Central memory CD8-positive, alpha-beta T cell (primary cell): ENCODE data around the gene MDM1.

Source experiments
- ATAC-seq: fragments of 150-1000 bp; cut with Tn5 transposase; replicated peaks from 2 replicates; pipeline ENCODE4 v1.10.0; 2022; ENCODE audit warnings: mild to moderate bottlenecking, moderate FRiP score, moderate number of reproducible peaks; ENCODE audit not compliant: poor library complexity, severe bottlenecking; ENCODE audit errors: extremely low read depth
- DNase-seq, 2 donors: peaks; one replicate each; pipeline ENCODE4 v3.0.0; 2021; ENCODE audit warnings: low spot score in 2 of 2
- H3K27ac Mint-ChIP-seq: one replicate; pipeline ENCODE4 v1.8.0; 2022; ENCODE audit warnings: low read depth, mild to moderate bottlenecking, moderate library complexity, mixed read lengths
- H3K27me3 Mint-ChIP-seq: one replicate; pipeline ENCODE4 v1.8.0; 2022; ENCODE audit warnings: mixed read lengths
- H3K36me3 Mint-ChIP-seq: one replicate; pipeline ENCODE4 v1.8.0; 2022; ENCODE audit warnings: mild to moderate bottlenecking, moderate library complexity, mixed read lengths; ENCODE audit not compliant: insufficient read depth
- H3K4me1 Mint-ChIP-seq: one replicate; pipeline ENCODE4 v1.8.0; 2022; ENCODE audit warnings: mixed read lengths
- H3K4me3 Mint-ChIP-seq: one replicate; pipeline ENCODE4 v1.8.0; 2022; ENCODE audit warnings: mild to moderate bottlenecking, moderate library complexity, mixed read lengths
- H3K9me3 Mint-ChIP-seq: one replicate; pipeline ENCODE4 v1.8.0; 2022; ENCODE audit warnings: mixed read lengths

The MDM1 gene

DNA sequence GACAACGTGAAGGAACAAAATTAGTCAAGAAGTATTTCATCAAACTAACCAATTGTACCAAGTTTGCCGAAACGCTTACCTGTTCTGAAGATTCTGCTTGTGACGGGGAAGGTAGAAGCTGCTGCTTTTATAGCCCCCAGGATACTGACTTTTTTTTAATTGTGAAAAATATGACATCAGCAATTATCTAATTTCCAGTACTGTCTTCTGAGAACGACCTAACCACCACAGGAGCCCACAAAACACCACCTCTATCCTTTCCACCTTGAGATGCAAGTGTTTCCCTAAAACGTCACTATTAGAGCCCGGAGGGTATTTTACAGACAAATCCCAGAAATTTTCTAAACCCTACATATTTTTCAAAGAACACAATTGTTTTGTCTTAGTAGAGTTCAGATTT lies 78.7 kb downstream of the MDM1 start, which contains the start of gene IL22:
TSS of gene IL22 (minus strand) at position 101 of the 400 bp plus-strand sequence. CDS start 156 bp downstream, outside the sequence.
- H3K4me1 Mint-ChIP-seq, result no peaks in the 10 kb centered on the region
- peaks cover 38% of the 10 kb centered on the region for H3K27me3 Mint-ChIP-seq
- H3K36me3 Mint-ChIP-seq, result peaks cover 7% of the 10 kb centered on the region
- DNase-seq (no peak), ATAC-seq (no peak)
- no peaks in the 10 kb centered on the region for H3K9me3 Mint-ChIP-seq
- no peak within 1 kb of the TSS for H3K4me3 Mint-ChIP-seq
- no peak within 1 kb of the TSS for H3K27ac Mint-ChIP-seq

GRCh38 chr12:68252077-68252476 lies 80.1 kb downstream of the MDM1 start:
- H3K27ac Mint-ChIP-seq, result no peak overlapping the region
- H3K9me3 Mint-ChIP-seq, result no peaks in the 10 kb centered on the region
- peaks cover 29% of the 10 kb centered on the region for H3K27me3 Mint-ChIP-seq
- DNase-seq (no peak), ATAC-seq (no peak)
- peaks cover 4% of the 10 kb centered on the region for H3K36me3 Mint-ChIP-seq
- no peak overlapping the region for H3K4me3 Mint-ChIP-seq
- no peaks in the 10 kb centered on the region for H3K4me1 Mint-ChIP-seq

- Mint-ChIP-seq H3K9me3 (no peaks in the 10 kb centered on the region), H3K36me3 (peaks cover 2% of the 10 kb centered on the region), H3K4me3 (no peak overlapping the region), H3K27me3 (peaks cover 29% of the 10 kb centered on the region), H3K27ac (no peak overlapping the region), H3K4me1 (no peaks in the 10 kb centered on the region)
- DNase-seq, result no peak
- no peak for ATAC-seq
Observed at GRCh38 chr12:68250454-68250853, 81.7 kb downstream of the MDM1 start.

DNA sequence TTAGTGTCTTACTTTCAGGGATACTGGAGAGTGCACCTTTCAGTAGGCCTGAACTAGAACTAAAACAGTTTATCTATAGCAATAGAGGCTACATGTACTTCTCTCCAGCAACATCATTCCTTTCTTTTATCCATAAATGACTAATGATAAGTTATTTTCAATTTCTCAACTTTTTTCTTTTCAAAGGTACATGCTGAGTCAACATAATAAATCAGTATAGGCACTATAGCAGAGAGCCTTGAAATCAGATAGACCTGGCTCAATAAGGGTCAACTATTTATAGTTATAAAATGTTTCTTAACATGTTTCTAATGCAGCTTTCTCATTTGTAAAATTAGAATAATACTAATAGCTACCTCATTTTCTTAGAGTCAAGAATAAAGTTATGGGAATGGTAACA lies 84.4 kb downstream of the MDM1 start:
- DNase-seq, result no peak
- Mint-ChIP-seq H3K27me3 (peaks cover 15% of the 10 kb centered on the region), H3K4me1 (no peaks in the 10 kb centered on the region), H3K36me3 (peaks cover 2% of the 10 kb centered on the region), H3K27ac (no peak overlapping the region), H3K4me3 (no peak overlapping the region), H3K9me3 (no peaks in the 10 kb centered on the region)
- ATAC-seq, result no peak

GRCh38 chr12:68246350-68246749 lies 85.8 kb downstream of the MDM1 start:
- Mint-ChIP-seq H3K36me3 (no peaks in the 10 kb centered on the region), H3K27me3 (peaks cover 9% of the 10 kb centered on the region), H3K4me1 (peaks cover under 1% of the 10 kb centered on the region), H3K4me3 (no peak overlapping the region), H3K27ac (no peak overlapping the region), H3K9me3 (no peaks in the 10 kb centered on the region)
- no peak for ATAC-seq
- DNase-seq, result no peak

DNA sequence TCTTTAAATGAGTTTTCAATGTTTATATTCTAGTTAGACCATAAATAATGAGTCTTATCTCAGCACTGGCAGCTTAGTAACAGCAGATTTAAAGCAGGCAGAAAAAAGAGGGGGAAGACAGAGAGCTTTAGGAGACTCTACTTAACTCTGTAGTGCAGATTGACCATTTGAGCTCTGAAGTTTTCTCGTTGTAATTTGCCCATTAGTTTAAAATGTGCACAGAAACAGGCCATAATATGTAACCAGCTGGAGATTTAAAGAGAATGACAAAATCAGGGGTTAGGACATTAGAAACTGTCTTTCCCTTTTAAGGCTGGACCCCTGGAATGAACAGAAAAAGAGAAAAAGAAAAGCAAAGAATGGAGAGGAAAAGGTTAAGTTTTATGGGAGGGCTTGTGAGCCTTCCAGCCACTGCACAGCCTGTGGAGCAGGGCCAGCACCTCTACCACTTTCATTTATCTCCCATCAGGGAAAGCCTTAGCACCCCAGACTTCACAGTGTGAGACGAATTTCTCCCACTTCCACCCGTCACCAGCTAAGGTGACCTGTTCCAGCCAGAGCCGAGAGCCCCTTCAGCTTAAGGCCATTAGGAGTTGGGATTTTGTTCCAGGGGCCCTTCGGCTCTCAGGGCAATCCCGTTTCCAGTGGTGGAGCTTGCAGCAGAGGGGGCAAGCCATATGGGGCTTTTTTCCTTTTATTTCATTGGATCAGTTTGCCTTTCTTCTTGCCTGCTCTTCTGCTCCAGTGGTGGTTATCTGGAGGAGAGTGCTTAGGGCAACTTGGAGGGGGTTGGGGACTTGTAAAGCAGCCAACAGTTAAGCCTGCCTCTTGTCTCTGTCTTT lies 86.8 kb downstream of the MDM1 start:
- ATAC-seq (no peak), DNase-seq (no peak)
- Mint-ChIP-seq H3K27ac (no peak overlapping the region), H3K4me3 (no peak overlapping the region), H3K27me3 (peaks cover 3% of the 10 kb centered on the region), H3K9me3 (no peaks in the 10 kb centered on the region), H3K4me1 (peaks cover 10% of the 10 kb centered on the region), H3K36me3 (no peaks in the 10 kb centered on the region)
